ENCODE results near the gene TRIM38.

GRCh38 chr6:25916330-25916729 lies 46.3 kb upstream of the TRIM38 start:
- no peak for TF ChIP-seq POLR2AphosphoS5 (IDR thresholded peaks at IDR 0.05)
- no peak for TF ChIP-seq CTCF (IDR thresholded peaks at IDR 0.05)
- TF ChIP-seq POLR2A (IDR thresholded peaks at IDR 0.05) = no peak

All from prostate gland (tissue), 2 donors.